HEK293 (cell line): ENCODE measurements around the gene ATP2C1.
A peak's percentile ranks its signal among the peaks of the same experiment; 100 is the strongest.

Experiments used
- CTCF ChIA-PET: fragments of 350-600 bp; formaldehyde crosslinking; extraction: SDS; loops from one replicate; lab custom pipeline; 2021; ENCODE audit warnings: antibody characterized with exemption; lab: Yijun Ruan, JAX
- POLR2A ChIA-PET: fragments of 300-600 bp; formaldehyde crosslinking; extraction: SDS; loops from one replicate; lab custom pipeline; 2020; ENCODE audit warnings: antibody characterized with exemption, inconsistent platforms; lab: Yijun Ruan, JAX
- H3K27ac ChIP-seq: fragments of 200-500 bp; sonication (Bioruptor generic); 2 replicates; pipeline ENCODE4 v1.5.1; 2014; ENCODE audit warnings: low read depth, low read length, control low read depth, inconsistent platforms; ENCODE audit errors: extremely low read depth
- H3K36me3 ChIP-seq, 2 experiments: fragments of 200-500 bp in 1 of 2; sonication (Bioruptor generic) in 1 of 2; 1 replicate in 1 of 2; 2 replicates in 1 of 2; pipeline ENCODE4 v1.5.1; 2014 to 2017; ENCODE audit warnings: inconsistent platforms in 2 of 2, low read length in 2 of 2; ENCODE audit not compliant: control insufficient read depth in 2 of 2, insufficient read depth in 1 of 2
- H3K4me1 ChIP-seq: fragments of 200-500 bp; sonication (Bioruptor generic); 2 replicates; pipeline ENCODE4 v1.5.1; 2014; ENCODE audit warnings: mild to moderate bottlenecking, low read length, inconsistent platforms; ENCODE audit not compliant: control insufficient read depth, insufficient read depth
- H3K4me3 ChIP-seq: 2 replicates; pipeline ENCODE4 v1.5.1; 2011; ENCODE audit warnings: low read depth, mild to moderate bottlenecking, control low read depth, low read length, moderate library complexity
- H3K9me3 ChIP-seq: fragments of 200-500 bp; sonication (Bioruptor generic); 2 replicates; pipeline ENCODE4 v1.5.1; 2014; ENCODE audit warnings: low read depth, low read length, inconsistent platforms; ENCODE audit not compliant: control insufficient read depth, insufficient read depth
- OSR2 ChIP-seq: fragments of 450-650 bp; formaldehyde crosslinking; IDR thresholded peaks from 2 replicates; pipeline ENCODE4 v1.5.1; 2016; ENCODE audit warnings: missing biosample characterization, missing genetic modification characterization
- YY1 ChIP-seq: fragments of 450-650 bp; formaldehyde crosslinking; IDR thresholded peaks from 2 replicates; pipeline ENCODE4 v1.5.1; 2018; ENCODE audit warnings: missing biosample characterization, missing genetic modification characterization
- ZBTB11 ChIP-seq: fragments of 450-650 bp; formaldehyde crosslinking; conservative IDR thresholded peaks from 2 replicates; pipeline ENCODE4 v1.5.1; 2016; ENCODE audit warnings: low read depth, missing biosample characterization, missing genetic modification characterization
- ZBTB48 ChIP-seq: fragments of 450-650 bp; formaldehyde crosslinking; IDR thresholded peaks from 2 replicates; pipeline ENCODE4 v1.5.1; 2016; ENCODE audit warnings: missing biosample characterization, missing genetic modification characterization
- ZBTB7A ChIP-seq: fragments of 450-650 bp; formaldehyde crosslinking; IDR thresholded peaks from 2 replicates; pipeline ENCODE4 v1.5.1; 2016; ENCODE audit warnings: low read depth, missing biosample characterization, missing genetic modification characterization
- ZNF133 ChIP-seq: fragments of 450-650 bp; formaldehyde crosslinking; IDR thresholded peaks from 2 replicates; pipeline ENCODE4 v1.5.1; 2016; ENCODE audit warnings: missing biosample characterization, missing genetic modification characterization
- ZNF19 ChIP-seq: fragments of 450-650 bp; formaldehyde crosslinking; IDR thresholded peaks from 2 replicates; pipeline ENCODE4; 2016; ENCODE audit warnings: missing biosample characterization, missing genetic modification characterization, low read depth
- ZNF2 ChIP-seq: fragments of 450-650 bp; formaldehyde crosslinking; IDR thresholded peaks from 2 replicates; pipeline ENCODE4 v1.5.1; 2016; ENCODE audit warnings: missing biosample characterization, missing genetic modification characterization
- ZNF302 ChIP-seq: fragments of 450-650 bp; formaldehyde crosslinking; IDR thresholded peaks from 2 replicates; pipeline ENCODE4 v1.5.1; 2016; ENCODE audit warnings: missing biosample characterization, missing genetic modification characterization, low read depth
- ZNF362 ChIP-seq: fragments of 450-650 bp; formaldehyde crosslinking; IDR thresholded peaks from 2 replicates; pipeline ENCODE4 v1.5.1; 2016; ENCODE audit warnings: missing biosample characterization, missing genetic modification characterization
- ZNF394 ChIP-seq: fragments of 450-650 bp; formaldehyde crosslinking; IDR thresholded peaks from 2 replicates; pipeline ENCODE4 v1.5.1; 2016; ENCODE audit warnings: missing biosample characterization, missing genetic modification characterization, mild to moderate bottlenecking, moderate library complexity, borderline replicate concordance
- ZNF488 ChIP-seq: fragments of 450-650 bp; formaldehyde crosslinking; IDR thresholded peaks from 2 replicates; pipeline ENCODE4 v1.5.1; 2016; ENCODE audit warnings: missing biosample characterization, missing genetic modification characterization
- ZNF501 ChIP-seq: fragments of 450-650 bp; formaldehyde crosslinking; IDR thresholded peaks from 2 replicates; pipeline ENCODE4 v1.5.1; 2016; ENCODE audit warnings: missing biosample characterization, missing genetic modification characterization
- ZNF510 ChIP-seq: fragments of 450-650 bp; formaldehyde crosslinking; IDR thresholded peaks from 2 replicates; pipeline ENCODE4 v1.5.1; 2018; ENCODE audit warnings: mild to moderate bottlenecking, missing genetic modification characterization, missing biosample characterization; ENCODE audit not compliant: insufficient replicate concordance
- ZNF529 ChIP-seq: fragments of 450-650 bp; formaldehyde crosslinking; IDR thresholded peaks from 2 replicates; pipeline ENCODE4 v1.5.1; 2017; ENCODE audit warnings: missing genetic modification characterization, missing biosample characterization; ENCODE audit not compliant: insufficient replicate concordance
- ZNF548 ChIP-seq: fragments of 450-650 bp; formaldehyde crosslinking; IDR thresholded peaks from 2 replicates; pipeline ENCODE4 v1.5.1; 2016; ENCODE audit warnings: missing biosample characterization, missing genetic modification characterization
- ZNF558 ChIP-seq: fragments of 450-650 bp; formaldehyde crosslinking; IDR thresholded peaks from 2 replicates; pipeline ENCODE4 v1.5.1; 2016; ENCODE audit warnings: missing biosample characterization, missing genetic modification characterization
- ZNF645 ChIP-seq: fragments of 450-650 bp; formaldehyde crosslinking; IDR thresholded peaks from 2 replicates; pipeline ENCODE4; 2016; ENCODE audit warnings: missing biosample characterization, missing genetic modification characterization
- ZNF670 ChIP-seq: fragments of 450-650 bp; formaldehyde crosslinking; IDR thresholded peaks from 2 replicates; pipeline ENCODE4 v1.5.1; 2016; ENCODE audit warnings: missing biosample characterization, missing genetic modification characterization, low read depth
- ZNF785 ChIP-seq: fragments of 450-650 bp; formaldehyde crosslinking; IDR thresholded peaks from 2 replicates; pipeline ENCODE4 v1.5.1; 2016; ENCODE audit warnings: missing biosample characterization, missing genetic modification characterization
- ZNF792 ChIP-seq: fragments of 450-650 bp; formaldehyde crosslinking; IDR thresholded peaks from 2 replicates; pipeline ENCODE4 v1.5.1; 2016; ENCODE audit warnings: missing biosample characterization, missing genetic modification characterization
- TF ChIP-seq, protein P1 (sequence below): fragments of 450-650 bp; formaldehyde crosslinking; IDR thresholded peaks from 2 replicates; pipeline ENCODE4 v1.5.1; 2016; ENCODE audit warnings: missing biosample characterization, missing genetic modification characterization

Gene ATP2C1

DNA sequence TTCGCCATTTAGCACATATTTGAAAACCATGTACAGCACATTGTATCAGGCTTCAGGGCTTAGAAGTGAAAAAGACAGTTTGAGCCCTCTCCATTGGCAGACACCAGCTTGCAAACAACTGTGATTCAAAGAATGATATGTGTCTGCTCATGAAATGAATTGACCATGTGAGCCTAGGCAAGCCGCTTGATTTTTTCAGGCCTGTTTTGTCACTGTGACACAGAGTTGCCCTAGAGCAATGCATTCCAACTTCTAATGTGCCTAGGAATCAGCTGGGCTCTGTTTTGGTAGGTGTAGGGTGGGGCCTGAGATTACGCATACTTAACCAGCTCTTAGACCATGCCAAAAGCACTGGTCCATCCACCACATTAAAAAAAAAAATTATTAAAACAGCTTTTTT lies 53.0 kb downstream of the ATP2C1 start:
- Histone ChIP-seq H3K4me3 (no peak overlapping the region), H3K9me3 (no peaks in the 10 kb centered on the region), H3K27ac (no peak overlapping the region), H3K36me3 (peaks cover 0 to 29% of the 10 kb centered on the region in 2 experiments), H3K4me1 (no peaks in the 10 kb centered on the region)
- TF ChIP-seq, protein P1, sequence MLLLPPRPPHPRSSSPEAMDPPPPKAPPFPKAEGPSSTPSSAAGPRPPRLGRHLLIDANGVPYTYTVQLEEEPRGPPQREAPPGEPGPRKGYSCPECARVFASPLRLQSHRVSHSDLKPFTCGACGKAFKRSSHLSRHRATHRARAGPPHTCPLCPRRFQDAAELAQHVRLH = no peak
- TF ChIP-seq ZNF529 (tag by site-specific recombination) = no peak
- no peak for TF ChIP-seq ZNF785
- TF ChIP-seq ZNF792 (tag by site-specific recombination) = no peak
- no peak for TF ChIP-seq ZNF19
- ChIA-PET CTCF (interaction anchor here (1.4 kb wide), 1 partner anchor 187 kb away, joined by 3 read pairs; no protein-coding TSS in a partner anchor), POLR2A (interaction anchor here (0.8 kb wide), 1 partner anchor 53 kb away, joined by 3 read pairs; the partner anchor contains the start of gene ATP2C1)

DNA sequence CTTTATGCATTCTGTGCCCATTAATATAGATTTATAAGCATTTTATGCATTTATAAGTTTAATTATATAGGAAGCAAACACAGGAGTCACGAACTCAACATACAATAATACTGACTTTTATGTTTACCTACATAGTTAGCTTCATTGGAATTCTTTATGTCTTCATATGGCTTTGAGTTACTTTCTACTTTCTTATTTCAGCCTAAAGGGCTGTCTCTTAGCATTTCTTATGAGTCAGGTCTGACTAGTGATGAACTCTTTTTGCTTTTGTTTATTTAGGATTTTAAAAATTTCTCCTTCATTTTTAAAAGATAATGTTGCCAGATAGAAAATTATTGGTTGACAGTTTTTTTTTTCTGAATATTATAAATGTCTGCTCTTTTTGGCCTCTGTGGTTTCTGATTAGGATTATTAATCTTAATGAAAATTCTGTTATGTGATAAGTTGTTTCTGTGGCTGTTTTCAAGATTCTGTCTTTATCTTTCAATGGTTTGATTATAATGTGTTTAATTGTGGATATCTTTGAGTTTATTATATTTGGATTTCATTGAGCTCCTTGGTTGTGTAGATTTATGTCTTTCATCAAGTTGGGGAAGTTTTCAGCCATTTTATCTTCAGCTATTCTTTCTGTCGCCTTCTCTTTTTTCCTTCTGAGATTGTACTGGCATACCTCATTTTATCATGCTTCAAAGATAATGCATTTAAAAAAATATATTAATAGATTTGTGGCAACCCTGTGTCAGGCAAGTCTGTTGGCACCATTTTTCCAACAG lies 54.3 kb downstream of the ATP2C1 start:
- CTCF ChIA-PET = no interaction called here
- Histone ChIP-seq H3K9me3 (no peaks in the 10 kb centered on the region), H3K36me3 (peaks cover 0 to 23% of the 10 kb centered on the region in 2 experiments), H3K4me1 (no peaks in the 10 kb centered on the region), H3K27ac (no peak overlapping the region), H3K4me3 (no peak overlapping the region)
- POLR2A ChIA-PET = no interaction called here
- TF ChIP-seq ZNF302 (no peak), ZNF501 (no peak), ZNF558 (tag by site-specific recombination) (peak; percentile 99)

- CTCF ChIA-PET = no interaction called here
- no peak overlapping the region for H3K4me3 ChIP-seq
- H3K9me3 ChIP-seq = no peaks in the 10 kb centered on the region
- H3K4me1 ChIP-seq = no peaks in the 10 kb centered on the region
- POLR2A ChIA-PET = no interaction called here
- TF ChIP-seq ZNF2 (tag by site-specific recombination) (no peak), ZBTB48 (tag by site-specific recombination) (no peak), ZNF645 (tag by site-specific recombination) (no peak)
- H3K36me3 ChIP-seq = peaks cover 0 to 26% of the 10 kb centered on the region in 2 experiments; a peak in 2 of 3 replicates
- no peak overlapping the region for H3K27ac ChIP-seq
Measured at GRCh38 chr3:130948929-130949328, 55.0 kb downstream of the ATP2C1 start.

- Histone ChIP-seq H3K27ac (no peak overlapping the region), H3K4me1 (no peaks in the 10 kb centered on the region), H3K9me3 (no peaks in the 10 kb centered on the region), H3K4me3 (no peak overlapping the region), H3K36me3 (peaks cover 0 to 21% of the 10 kb centered on the region in 2 experiments; a peak in 2 of 3 replicates)
- POLR2A ChIA-PET = no interaction called here
- CTCF ChIA-PET = no interaction called here
- TF ChIP-seq ZNF133 (tag by site-specific recombination) (no peak), ZNF394 (no peak), ZNF548 (tag by site-specific recombination) (no peak), ZBTB7A (tag by site-specific recombination) (no peak), ZNF488 (no peak), ZNF510 (tag by site-specific recombination) (no peak), OSR2 (tag by site-specific recombination) (no peak), YY1 (tag by site-specific recombination) (no peak), ZNF362 (tag by site-specific recombination) (no peak), ZBTB11 (tag by site-specific recombination) (no peak), ZNF670 (no peak)
Measured at GRCh38 chr3:130950124-130950523, 56.2 kb downstream of the ATP2C1 start.
